GM12873 (cell line): ENCODE measurements around the gene SLC9A7.

Experiments used
- CTCF ChIP-seq: IDR thresholded peaks from 2 replicates; pipeline ENCODE4 v1.5.1; 2012; ENCODE audit warnings: low read depth, mild to moderate bottlenecking, moderate library complexity, low read length, control low read depth; ENCODE audit not compliant: insufficient read depth; ENCODE audit errors: missing control alignments

Gene SLC9A7

GRCh38 chrX:46791927-46792809 lies 33.2 kb upstream of the SLC9A7 start:
- no peak for TF ChIP-seq CTCF

GRCh38 chrX:46788902-46789301 lies 30.0 kb upstream of the SLC9A7 start:
- TF ChIP-seq CTCF = no peak

GRCh38 chrX:46782034-46782433 lies 23.1 kb upstream of the SLC9A7 start:
- TF ChIP-seq CTCF = no peak

- no peak for TF ChIP-seq CTCF
Observed at GRCh38 chrX:46777971-46778810, 19.3 kb upstream of the SLC9A7 start.

GRCh38 chrX:46770817-46771163 lies 11.9 kb upstream of the SLC9A7 start:
- TF ChIP-seq CTCF = no peak

GRCh38 chrX:46770000-46770816 lies 11.3 kb upstream of the SLC9A7 start:
- TF ChIP-seq CTCF = no peak

GRCh38 chrX:46762963-46763362 lies 4.0 kb upstream of the SLC9A7 start:
- no peak for TF ChIP-seq CTCF
